ENCODE results near the gene GATA2.

DNA sequence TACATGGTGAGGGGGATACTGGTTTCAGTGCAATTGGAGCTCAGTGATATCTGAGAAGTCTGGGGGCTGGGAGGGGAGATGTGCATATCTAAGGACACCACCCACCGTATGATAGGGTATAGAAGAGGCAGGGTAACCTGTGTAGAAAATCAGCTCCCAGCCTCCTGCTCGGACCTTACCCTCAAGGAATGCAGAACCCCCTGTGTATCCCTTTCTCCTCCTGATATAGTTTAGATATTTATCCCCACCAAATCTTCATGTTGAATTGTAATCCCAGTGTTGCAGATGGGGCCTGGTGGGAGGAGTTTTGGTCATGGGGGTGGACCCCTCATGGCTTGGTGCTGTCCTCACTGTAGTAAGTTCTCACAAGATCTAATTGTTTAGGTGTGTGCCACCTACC is 48.2 kb upstream of the GATA2 start:
- TF ChIP-seq, protein P1, sequence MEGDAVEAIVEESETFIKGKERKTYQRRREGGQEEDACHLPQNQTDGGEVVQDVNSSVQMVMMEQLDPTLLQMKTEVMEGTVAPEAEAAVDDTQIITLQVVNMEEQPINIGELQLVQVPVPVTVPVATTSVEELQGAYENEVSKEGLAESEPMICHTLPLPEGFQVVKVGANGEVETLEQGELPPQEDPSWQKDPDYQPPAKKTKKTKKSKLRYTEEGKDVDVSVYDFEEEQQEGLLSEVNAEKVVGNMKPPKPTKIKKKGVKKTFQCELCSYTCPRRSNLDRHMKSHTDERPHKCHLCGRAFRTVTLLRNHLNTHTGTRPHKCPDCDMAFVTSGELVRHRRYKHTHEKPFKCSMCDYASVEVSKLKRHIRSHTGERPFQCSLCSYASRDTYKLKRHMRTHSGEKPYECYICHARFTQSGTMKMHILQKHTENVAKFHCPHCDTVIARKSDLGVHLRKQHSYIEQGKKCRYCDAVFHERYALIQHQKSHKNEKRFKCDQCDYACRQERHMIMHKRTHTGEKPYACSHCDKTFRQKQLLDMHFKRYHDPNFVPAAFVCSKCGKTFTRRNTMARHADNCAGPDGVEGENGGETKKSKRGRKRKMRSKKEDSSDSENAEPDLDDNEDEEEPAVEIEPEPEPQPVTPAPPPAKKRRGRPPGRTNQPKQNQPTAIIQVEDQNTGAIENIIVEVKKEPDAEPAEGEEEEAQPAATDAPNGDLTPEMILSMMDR (CRISPR knock-in tag; IDR thresholded peaks at IDR 0.05) = no peak
- TF ChIP-seq ZNF33A (CRISPR knock-in tag; IDR thresholded peaks at IDR 0.05; ENCODE audit: borderline replicate concordance) (no peak), SP1 (IDR thresholded peaks at IDR 0.05) (no peak), SP1 (CRISPR knock-in tag; IDR thresholded peaks at IDR 0.05) (no peak), TGIF2 (CRISPR knock-in tag; IDR thresholded peaks at IDR 0.05) (no peak), SIX4 (CRISPR knock-in tag; IDR thresholded peaks at IDR 0.05) (no peak), MIER3 (CRISPR knock-in tag; IDR thresholded peaks at IDR 0.05; ENCODE audit: borderline replicate concordance) (no peak), TAF1 (CRISPR knock-in tag; IDR thresholded peaks at IDR 0.05) (no peak), CENPX (CRISPR knock-in tag; IDR thresholded peaks at IDR 0.05) (no peak)
